Natural killer cell treated with Interleukin-12 subunit alpha and Interleukin-12 subunit beta and Interleukin-15 and Interleukin-18, amount 100 ng/mL, for 72 hours (primary cell): Measurements from ENCODE around the gene LMOD3. TPM values are rescaled to one million over a fixed set of nuclear protein-coding genes. Genes with fewer than 3 reads are reported as not detected.
A peak's percentile ranks its signal among the peaks of the same experiment; 100 is the strongest.

Experiments
- ATAC-seq, 2 donors: fragments of 150-1000 bp; cut with Tn5 transposase in 1 of 2; sonication (Bioruptor Pico), chemical (Tn5 transposase) in 1 of 2; 2 replicates each; pipeline ENCODE4 v1.10.0; 2021
- DNase-seq: peaks from one replicate; pipeline ENCODE4 v3.0.0; 2022; ENCODE audit warnings: low spot score
- H3K27ac Mint-ChIP-seq, 2 donors: 1 replicate in 1 of 2; 2 replicates in 1 of 2; pipeline ENCODE4 v1.8.0; 2022; ENCODE audit warnings: mixed read lengths in 2 of 2, mild to moderate bottlenecking in 1 of 2, moderate library complexity in 1 of 2
- H3K27me3 Mint-ChIP-seq, 2 donors: 1 replicate in 1 of 2; 2 replicates in 1 of 2; pipeline ENCODE4 v1.8.0; 2022; ENCODE audit warnings: mixed read lengths in 2 of 2
- H3K36me3 Mint-ChIP-seq: one replicate; pipeline ENCODE4 v1.8.0; 2022; ENCODE audit warnings: mixed read lengths
- H3K4me1 Mint-ChIP-seq, 2 donors: 1 replicate in 1 of 2; 2 replicates in 1 of 2; pipeline ENCODE4 v1.8.0; 2022; ENCODE audit warnings: low read depth in 2 of 2, mixed read lengths in 2 of 2, mild to moderate bottlenecking in 1 of 2
- H3K4me3 Mint-ChIP-seq: one replicate; pipeline ENCODE4 v1.8.0; 2022; ENCODE audit warnings: mixed read lengths
- H3K9me3 Mint-ChIP-seq: 2 replicates; pipeline ENCODE4 v1.8.0; 2022; ENCODE audit warnings: mixed read lengths
- total RNA-seq, 2 donors: library from RNA; stranded (reverse); gene quantifications; one replicate each; pipeline ENCODE4 v1.2.3, GENCODE V29; 2022

LMOD3 gene
- total RNA-seq, 2 donors from 2014 or later, result not detected

- Mint-ChIP-seq H3K27me3 (no peaks in the 10 kb centered on the region), H3K4me1 (peaks cover 60 to 67% of the 10 kb centered on the region in 2 donors), H3K36me3 (peaks cover 31% of the 10 kb centered on the region), H3K9me3 (no peaks in the 10 kb centered on the region), H3K27ac (peak overlapping the region; percentile 53 to 90), H3K4me3 (peak overlapping the region; percentile 7)
- DNase-seq (no peak), ATAC-seq (no peak)
Measured at GRCh38 chr3:69097407-69098086, 24.8 kb downstream of the LMOD3 start.

DNA sequence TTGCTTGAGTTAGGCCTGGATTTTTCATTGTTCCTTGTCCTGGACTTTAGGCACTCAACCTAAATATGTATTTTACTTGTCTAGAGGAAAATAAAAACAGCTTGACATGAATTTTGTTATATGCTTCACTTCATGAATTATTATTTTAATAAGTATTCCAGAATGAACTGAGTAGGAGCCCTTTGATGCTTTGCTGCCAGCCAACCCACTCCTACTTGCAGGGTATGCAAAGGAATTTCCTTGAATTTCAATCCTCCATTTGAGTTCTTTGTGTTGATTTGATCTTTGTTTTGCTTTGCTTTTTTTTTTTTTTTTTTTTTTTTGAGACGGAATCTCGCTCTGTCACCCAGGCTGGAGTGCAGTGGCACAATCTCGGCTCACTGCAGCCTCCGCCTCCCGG lies 26.1 kb downstream of the LMOD3 start:
- Mint-ChIP-seq H3K27ac (peak overlapping the region; percentile 90 to 93), H3K9me3 (no peaks in the 10 kb centered on the region), H3K36me3 (peaks cover 22% of the 10 kb centered on the region), H3K4me3 (peak overlapping the region; percentile 88), H3K27me3 (no peaks in the 10 kb centered on the region), H3K4me1 (peaks cover 63 to 74% of the 10 kb centered on the region in 2 donors)
- DNase-seq (no peak), ATAC-seq (no peak)

DNA sequence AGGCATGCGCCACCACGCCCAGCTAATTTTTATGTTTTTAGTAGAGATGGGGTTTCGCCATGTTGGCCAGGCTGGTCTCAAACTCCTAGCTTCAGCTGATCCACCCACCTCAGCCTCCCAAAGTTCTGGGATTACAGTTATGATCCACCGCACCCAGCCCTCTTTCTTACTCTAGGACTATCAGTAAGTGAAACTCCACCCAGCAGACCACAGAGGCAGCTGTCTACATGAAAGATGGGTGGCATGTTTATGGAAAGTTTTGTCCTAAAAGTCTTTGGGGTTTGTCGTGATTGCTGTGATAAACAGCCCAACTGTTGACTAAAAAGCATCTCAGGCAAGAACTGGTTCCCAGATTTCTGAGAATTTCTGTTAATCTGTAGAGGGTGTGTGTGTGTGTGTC lies 26.8 kb downstream of the LMOD3 start:
- no peak for ATAC-seq
- no peaks in the 10 kb centered on the region for H3K9me3 Mint-ChIP-seq
- peaks cover 25% of the 10 kb centered on the region for H3K36me3 Mint-ChIP-seq
- no peaks in the 10 kb centered on the region for H3K27me3 Mint-ChIP-seq
- peak overlapping the region; percentile 88 for H3K4me3 Mint-ChIP-seq
- H3K27ac Mint-ChIP-seq, result peak overlapping the region; percentile 90 to 93
- no peak for DNase-seq
- H3K4me1 Mint-ChIP-seq, result peaks cover 67 to 77% of the 10 kb centered on the region in 2 donors

- DNase-seq (no peak), ATAC-seq (peak; percentile 24 to 51)
- no peaks in the 10 kb centered on the region for H3K27me3 Mint-ChIP-seq
Measured at GRCh38 chr3:69094467-69095205, 27.8 kb downstream of the LMOD3 start.

GRCh38 chr3:69092030-69092516 lies 30.3 kb downstream of the LMOD3 start:
- Mint-ChIP-seq H3K4me3 (peak overlapping the region; percentile 88), H3K36me3 (peaks cover 23% of the 10 kb centered on the region), H3K4me1 (peaks cover 72 to 74% of the 10 kb centered on the region in 2 donors), H3K27ac (peak overlapping the region; percentile 90 to 93), H3K9me3 (no peaks in the 10 kb centered on the region), H3K27me3 (no peaks in the 10 kb centered on the region)
- peak; percentile 81 to 85 for ATAC-seq
- no peak for DNase-seq

More at GRCh38 chr3:69094467-69095205, 27.8 kb downstream of the LMOD3 start:
- Mint-ChIP-seq H3K36me3 (peaks cover 28% of the 10 kb centered on the region), H3K4me1 (peaks cover 72 to 78% of the 10 kb centered on the region in 2 donors), H3K27ac (peak overlapping the region; percentile 90 to 93), H3K9me3 (no peaks in the 10 kb centered on the region), H3K4me3 (peak overlapping the region; percentile 88)

GRCh38 chr3:69091389-69092029 lies 30.9 kb downstream of the LMOD3 start:
- Mint-ChIP-seq H3K9me3 (no peaks in the 10 kb centered on the region), H3K36me3 (peaks cover 23% of the 10 kb centered on the region), H3K4me3 (peak overlapping the region; percentile 88), H3K4me1 (peaks cover 71 to 72% of the 10 kb centered on the region in 2 donors), H3K27ac (peak overlapping the region; percentile 90 to 93), H3K27me3 (no peaks in the 10 kb centered on the region)
- no peak for ATAC-seq
- no peak for DNase-seq

DNA sequence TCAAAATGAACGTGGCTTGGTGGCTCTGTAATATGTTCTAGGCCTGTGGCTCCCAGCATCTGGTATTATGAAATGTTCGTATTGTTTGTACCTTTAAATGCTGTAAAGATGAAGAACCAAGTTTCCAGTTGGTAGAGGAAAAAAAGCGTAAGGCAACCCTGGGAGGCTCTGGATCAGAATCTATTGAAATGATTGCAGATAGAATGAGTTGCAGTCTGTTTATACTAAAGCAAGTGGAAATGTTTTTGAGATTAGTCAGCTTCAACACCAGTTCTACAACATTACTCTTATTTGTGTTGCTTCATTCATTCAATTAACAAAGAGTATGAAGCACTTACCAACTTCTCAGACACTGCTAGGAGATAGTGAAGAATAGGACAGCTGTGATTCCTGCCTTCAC lies 32.4 kb downstream of the LMOD3 start:
- Mint-ChIP-seq H3K4me1 (peaks cover 67 to 68% of the 10 kb centered on the region in 2 donors), H3K4me3 (peak overlapping the region; percentile 91), H3K36me3 (peaks cover 24% of the 10 kb centered on the region), H3K27ac (peak overlapping the region; percentile 90 to 93), H3K9me3 (no peaks in the 10 kb centered on the region), H3K27me3 (no peaks in the 10 kb centered on the region)
- ATAC-seq (no peak), DNase-seq (no peak)

- H3K4me1 Mint-ChIP-seq, result peaks cover 63 to 68% of the 10 kb centered on the region in 2 donors
- H3K27me3 Mint-ChIP-seq, result no peaks in the 10 kb centered on the region
- H3K9me3 Mint-ChIP-seq, result no peaks in the 10 kb centered on the region
- DNase-seq (no peak), ATAC-seq (no peak)
- peak overlapping the region; percentile 91 for H3K4me3 Mint-ChIP-seq
- peak overlapping the region; percentile 88 to 90 for H3K27ac Mint-ChIP-seq
- H3K36me3 Mint-ChIP-seq, result peaks cover 24% of the 10 kb centered on the region
Measured at GRCh38 chr3:69088063-69088462, 34.3 kb downstream of the LMOD3 start.

DNA sequence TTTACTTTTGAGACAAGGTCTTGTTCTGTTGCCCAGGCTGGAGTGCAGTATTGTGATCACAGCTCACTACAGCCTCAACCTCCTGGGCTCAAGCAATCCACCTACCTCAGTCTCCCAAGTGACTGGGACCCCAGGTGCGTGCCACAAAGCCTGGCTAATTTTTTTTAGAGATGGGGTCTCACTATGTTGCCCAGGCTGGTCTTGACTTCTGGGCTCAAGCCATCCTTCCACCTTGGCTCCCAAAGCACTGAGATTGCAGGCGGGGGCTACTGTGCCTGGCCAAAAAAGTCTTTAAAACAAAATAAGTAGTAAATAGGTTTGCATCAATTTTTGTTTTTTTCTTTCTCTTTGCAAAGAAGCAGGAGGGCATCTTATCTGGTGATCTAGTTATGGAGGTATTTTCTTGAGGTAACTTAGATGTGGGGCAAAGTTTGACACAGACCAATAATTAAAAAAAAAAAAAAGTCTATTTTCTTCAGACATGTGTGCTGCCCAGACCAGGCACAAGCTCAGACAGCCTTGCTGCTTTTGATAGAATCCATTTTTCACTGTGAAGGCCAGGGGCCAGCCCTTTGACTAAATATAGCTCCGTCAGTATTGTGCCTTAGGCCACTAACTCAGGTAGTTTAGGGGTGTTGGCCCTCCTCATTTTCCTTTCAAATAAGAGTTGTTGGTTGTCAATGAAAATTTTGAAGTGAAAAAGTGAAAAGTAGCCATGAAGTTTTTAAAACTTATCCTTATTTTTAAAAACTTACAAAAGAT lies 35.2 kb downstream of the LMOD3 start:
- H3K27ac Mint-ChIP-seq, result peak overlapping the region; percentile 88 to 90
- peaks cover 24% of the 10 kb centered on the region for H3K36me3 Mint-ChIP-seq
- no peak for DNase-seq
- H3K4me3 Mint-ChIP-seq, result peak overlapping the region; percentile 91
- H3K4me1 Mint-ChIP-seq, result peaks cover 65 to 69% of the 10 kb centered on the region in 2 donors
- H3K9me3 Mint-ChIP-seq, result no peaks in the 10 kb centered on the region
- no peak for ATAC-seq
- no peaks in the 10 kb centered on the region for H3K27me3 Mint-ChIP-seq

DNA sequence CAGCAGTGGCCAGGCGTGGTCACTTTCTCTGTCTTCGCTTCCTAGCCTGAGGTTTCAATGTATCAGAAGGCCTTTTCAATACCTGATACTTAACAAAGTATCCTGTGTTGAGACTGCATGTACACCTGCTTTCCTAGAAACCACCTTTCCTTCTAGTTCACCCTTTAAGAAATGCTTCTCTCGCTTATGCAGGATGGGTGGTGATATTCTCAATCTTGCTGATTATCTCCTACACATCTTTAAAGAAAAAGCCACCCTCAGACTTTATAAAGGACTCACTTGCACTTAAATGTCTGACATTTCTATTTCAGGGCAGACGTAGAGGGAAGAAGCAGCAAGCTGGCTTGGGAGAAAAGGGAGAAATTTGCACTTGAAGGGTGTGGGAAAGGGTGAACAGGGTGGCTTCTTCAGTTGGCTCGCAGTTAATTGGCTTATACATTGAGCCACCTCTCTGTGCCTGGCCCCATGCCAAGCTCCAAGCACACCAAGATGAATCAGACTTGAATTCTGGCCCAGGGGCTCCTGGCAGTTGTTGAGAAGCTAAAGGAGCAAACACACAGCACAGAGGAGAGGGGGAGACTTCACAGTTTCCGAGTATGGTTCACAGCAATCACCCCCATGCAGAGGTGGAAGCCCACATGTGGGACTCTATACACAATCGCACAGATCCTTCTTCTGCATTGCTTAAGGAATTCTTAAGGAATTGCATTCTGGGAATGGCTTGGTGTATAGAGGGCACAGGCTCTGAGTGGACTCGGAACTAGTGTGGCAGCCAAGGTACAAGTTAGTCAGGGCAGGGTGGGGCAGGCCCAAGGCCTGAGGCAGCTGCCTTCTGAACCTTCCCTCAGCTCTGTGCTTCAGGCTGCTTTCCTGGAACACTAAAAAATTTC lies 36.3 kb downstream of the LMOD3 start:
- Mint-ChIP-seq H3K4me1 (peaks cover 64 to 72% of the 10 kb centered on the region in 2 donors), H3K4me3 (peak overlapping the region; percentile 95), H3K36me3 (peaks cover 24% of the 10 kb centered on the region), H3K27me3 (no peaks in the 10 kb centered on the region), H3K9me3 (no peaks in the 10 kb centered on the region), H3K27ac (peak overlapping the region; percentile 92 to 100)
- no peak for DNase-seq
- ATAC-seq, result peak in 1 of 2 donors; percentile 10

GRCh38 chr3:69085168-69085832 lies 37.1 kb downstream of the LMOD3 start:
- peak in 1 of 2 donors; percentile 1 for ATAC-seq
- H3K4me1 Mint-ChIP-seq, result peaks cover 60 to 70% of the 10 kb centered on the region in 2 donors
- no peak for DNase-seq
- peaks cover 18% of the 10 kb centered on the region for H3K36me3 Mint-ChIP-seq
- peak overlapping the region; percentile 95 for H3K4me3 Mint-ChIP-seq
- peak overlapping the region; percentile 92 to 100 for H3K27ac Mint-ChIP-seq
- no peaks in the 10 kb centered on the region for H3K9me3 Mint-ChIP-seq
- no peaks in the 10 kb centered on the region for H3K27me3 Mint-ChIP-seq
